GM19328 (cell line): ENCODE measurements around the gene SEC61A2.
A peak's percentile ranks its signal among the peaks of the same experiment; 100 is the strongest.

Experiments used
- ATAC-seq: cut with Tn5 transposase; IDR thresholded peaks from one replicate; pipeline ENCODE4 v1.9.1; 2021; ENCODE audit warnings: mild to moderate bottlenecking, moderate library complexity; ENCODE audit not compliant: unreplicated experiment

The SEC61A2 gene

DNA sequence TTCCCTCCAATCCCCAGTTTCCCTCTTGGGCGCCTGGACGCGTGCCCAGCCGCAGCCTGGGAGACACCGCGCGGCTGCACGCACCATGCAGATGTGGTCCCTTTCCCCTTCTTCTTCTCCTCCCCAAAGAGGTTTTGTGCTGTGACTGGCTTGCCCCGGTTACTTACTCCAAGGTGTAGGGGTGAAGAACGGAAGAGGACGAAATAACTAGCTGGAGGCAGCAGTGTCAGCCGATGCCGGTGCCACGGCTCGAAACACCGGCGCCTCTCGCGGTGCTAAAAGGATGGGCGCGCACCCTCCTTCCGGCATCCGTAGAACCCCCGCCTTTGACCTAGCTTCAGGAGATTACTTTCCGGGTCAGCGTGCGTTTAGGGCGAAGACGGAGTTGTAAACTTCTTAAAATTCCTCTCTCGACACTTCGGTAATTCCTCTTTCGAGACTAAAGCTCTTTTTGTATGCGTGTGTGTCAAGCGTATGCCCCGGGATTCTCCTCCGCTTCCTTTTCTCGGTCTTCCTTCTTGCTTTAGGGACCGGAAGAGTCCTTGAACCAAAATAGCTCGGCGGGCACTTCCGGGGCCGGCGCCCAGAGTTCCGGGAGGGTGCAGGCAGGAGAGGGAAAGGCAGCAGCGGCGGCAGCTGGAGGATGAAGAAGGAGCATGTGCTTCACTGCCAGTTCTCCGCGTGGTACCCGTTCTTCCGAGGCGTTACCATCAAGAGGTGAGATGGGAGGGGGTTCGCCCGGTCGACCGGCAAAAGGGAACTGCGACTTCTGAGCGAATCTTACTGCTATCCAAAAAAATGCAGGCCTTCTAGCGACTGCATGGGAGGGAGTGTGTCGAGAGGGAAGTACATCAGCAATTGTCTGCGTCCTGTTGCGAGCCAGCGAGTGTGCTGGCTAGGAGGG lies 66.4 kb downstream of the SEC61A2 start, which contains the start of the genes CDC123 and NUDT5:
CDC123 (plus strand) TSS at position 586 of the 904 bp plus-strand sequence; CDS start at position 644, 58 bp downstream.
NUDT5 (minus strand) TSS at position 289 of the 904 bp plus-strand sequence. CDS start 9,600 bp downstream, outside the sequence.
- peak; percentile 87 for ATAC-seq

DNA sequence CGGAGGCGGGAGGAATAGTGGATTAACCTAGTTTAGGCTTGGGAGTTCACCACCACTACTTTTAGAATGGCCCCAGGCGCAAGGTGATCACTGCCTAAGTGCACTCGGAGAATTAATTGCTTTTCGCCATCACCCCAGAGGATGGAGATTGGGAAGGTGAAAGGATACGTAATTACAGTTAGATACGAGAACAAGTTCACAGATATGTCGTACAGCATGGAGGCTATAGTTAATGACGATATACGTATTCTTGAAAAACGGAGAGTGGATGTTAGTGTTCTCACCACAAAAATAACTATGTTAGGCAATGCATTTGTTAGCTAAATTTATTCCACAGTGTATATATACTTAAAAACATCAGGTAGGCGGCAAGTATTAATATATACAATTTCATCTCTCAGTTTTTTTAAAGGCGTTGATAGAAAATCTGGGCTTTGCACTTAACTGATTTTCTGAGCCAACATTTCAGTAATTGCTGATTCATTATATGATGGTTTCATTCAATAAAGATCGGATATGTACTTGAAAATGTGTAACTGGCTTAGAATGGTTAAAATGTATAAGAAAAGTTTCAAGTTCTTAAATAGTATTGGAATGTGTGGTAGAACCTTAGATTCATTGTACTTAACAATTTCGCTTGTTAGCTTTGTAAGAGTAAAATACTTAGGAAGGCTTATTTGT lies 67.2 kb downstream of the SEC61A2 start:
- no peak for ATAC-seq

DNA sequence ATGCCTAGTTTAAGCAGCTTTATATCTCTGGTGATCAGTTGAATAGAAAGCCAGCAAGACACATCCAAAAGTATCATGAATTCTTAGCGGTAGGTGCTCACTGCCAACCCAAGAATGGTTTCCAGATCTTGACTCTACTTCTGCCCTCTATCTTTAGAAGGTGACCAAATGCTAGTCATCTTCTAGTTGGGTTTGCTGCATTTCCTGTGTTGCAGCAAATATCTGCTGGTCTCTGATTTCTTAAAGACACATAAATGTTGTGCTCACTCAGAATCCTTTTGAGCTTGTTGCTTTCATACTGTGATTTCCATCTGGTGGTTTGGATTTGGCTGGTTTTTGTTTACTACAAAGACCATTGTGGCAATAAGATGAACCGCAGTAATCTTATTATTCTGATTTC lies 68.7 kb downstream of the SEC61A2 start:
- no peak for ATAC-seq

DNA sequence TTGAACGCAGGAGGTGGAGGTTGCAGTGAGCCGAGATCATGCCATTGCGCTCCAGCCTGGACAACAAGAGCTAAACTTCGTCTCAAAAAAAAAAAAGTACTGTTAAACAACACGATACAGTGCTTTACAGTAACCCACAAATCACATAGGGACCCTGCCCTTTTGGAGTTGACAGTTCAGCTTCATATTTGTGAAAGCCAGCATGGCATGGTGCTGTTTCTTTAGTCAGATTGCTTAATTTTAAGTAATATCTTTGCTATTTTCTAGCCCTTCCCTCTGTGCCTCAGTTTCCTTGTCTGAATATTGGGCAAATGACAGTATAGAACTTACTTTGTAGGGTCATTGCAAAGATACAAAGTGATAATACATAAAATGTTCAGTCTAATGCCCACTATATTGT lies 71.4 kb downstream of the SEC61A2 start:
- ATAC-seq = no peak

DNA sequence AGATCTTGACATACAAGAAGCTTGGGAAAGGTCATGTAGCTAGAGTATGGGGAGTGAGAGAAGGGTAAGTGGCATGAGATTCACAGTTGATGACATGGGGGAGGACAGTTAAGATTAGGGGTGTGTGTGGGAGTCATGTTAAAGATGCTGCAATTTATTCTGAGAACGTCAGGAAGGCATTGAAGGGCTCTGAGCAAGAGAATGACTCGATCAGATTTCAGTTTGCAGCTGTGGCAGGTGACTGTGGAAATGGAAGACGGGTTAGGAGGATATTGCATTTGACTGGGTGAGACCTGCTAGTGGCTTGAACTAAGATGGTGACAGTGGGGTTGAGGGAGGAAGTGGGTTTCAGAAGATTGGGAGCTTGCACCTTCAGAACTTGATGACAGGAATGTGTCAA lies 72.1 kb downstream of the SEC61A2 start:
- no peak for ATAC-seq

DNA sequence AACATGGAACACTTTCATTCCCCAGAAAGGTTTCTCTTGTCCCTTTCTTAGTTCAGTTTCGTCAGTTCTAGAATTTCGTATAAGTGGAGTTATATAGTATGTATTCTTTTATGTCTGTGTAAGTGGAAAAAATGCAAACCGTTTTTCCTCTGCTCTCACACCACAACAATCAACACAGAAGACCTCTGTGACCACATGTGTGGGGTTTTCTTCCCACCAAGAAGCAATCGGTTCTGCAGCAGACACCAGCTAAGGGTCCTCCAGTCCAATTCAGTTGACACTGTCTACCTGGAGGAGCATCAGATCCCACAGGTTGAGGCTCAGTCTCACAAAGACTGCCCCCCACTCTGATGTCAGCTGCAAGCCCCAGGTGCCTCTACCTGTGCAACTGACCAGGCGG lies 72.7 kb downstream of the SEC61A2 start:
- no peak for ATAC-seq

DNA sequence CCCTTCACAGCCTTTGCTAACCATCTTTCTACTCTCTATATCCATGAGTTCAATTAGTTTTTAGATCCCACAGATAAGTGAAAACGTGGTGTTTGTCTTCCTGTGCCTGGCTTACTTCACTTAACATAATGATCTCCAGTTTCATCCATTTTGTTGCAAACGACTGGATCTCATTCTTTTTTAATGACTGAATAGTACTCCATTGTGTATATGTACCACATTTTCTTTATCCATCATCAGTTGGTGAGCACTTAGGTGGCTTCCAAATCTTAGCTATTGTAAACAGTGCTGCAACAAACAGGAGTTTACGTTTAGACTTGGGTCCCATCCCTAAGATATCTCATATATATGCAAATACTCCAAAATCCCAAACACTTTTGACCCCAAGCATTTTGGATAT lies 75.6 kb downstream of the SEC61A2 start:
- ATAC-seq = no peak

DNA sequence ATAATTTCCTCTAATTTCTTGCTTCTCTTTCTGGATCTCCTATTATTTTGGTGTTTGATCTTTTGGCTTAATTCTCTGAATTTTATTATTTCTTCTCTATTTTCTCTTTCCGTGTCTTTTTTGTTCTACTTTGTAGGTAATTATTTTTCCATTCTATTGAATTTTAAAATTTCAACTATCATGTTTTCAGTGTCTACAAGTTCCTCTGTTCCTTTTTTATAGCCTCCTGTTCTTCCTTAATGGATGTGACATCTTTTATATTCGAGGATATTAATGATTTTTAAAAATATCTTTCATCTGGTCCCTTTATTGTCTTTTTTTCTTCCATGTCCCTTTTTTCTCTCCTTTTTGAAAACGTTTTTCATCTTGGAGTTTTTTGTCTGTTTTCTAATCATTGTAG lies 77.6 kb downstream of the SEC61A2 start:
- ATAC-seq = no peak

DNA sequence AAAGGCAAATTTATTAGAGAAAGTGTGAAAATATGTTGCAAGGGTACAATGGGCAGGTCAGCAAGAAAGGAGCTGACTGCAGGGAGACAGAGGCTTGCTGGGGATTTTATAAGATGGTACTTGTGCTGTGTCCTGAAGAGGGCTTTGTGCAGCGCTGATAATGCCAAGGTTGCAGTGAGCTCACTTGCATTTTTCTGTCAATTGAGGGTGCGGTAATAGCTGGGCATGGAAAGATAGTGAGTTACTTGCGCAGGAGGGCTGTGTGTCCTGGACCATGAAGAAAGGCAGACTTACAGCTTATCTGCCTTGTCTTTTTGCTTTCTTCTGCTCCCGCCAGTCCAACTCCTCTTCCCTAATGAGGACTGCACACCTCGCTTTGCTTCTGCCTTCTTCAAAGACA lies 79.0 kb downstream of the SEC61A2 start:
- ATAC-seq = no peak

DNA sequence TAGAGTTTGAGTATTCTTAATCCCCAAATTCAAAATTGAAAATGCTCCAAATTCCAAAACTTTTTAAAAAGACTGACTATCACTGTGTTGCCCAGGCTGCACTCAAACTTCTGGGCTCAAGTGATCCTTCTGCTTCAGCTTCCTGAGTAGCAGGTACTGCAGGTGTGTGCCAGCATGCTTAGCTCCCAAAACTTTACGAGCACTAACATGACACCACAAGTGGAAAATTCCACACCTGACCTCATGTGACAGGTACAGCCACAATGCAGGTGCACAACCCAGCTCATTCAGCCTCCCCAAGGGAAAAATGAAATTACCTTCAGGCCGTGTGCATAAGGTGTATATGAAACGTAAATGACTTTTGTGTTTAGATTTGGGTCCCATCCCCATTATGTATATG lies 83.0 kb downstream of the SEC61A2 start:
- no peak for ATAC-seq

DNA sequence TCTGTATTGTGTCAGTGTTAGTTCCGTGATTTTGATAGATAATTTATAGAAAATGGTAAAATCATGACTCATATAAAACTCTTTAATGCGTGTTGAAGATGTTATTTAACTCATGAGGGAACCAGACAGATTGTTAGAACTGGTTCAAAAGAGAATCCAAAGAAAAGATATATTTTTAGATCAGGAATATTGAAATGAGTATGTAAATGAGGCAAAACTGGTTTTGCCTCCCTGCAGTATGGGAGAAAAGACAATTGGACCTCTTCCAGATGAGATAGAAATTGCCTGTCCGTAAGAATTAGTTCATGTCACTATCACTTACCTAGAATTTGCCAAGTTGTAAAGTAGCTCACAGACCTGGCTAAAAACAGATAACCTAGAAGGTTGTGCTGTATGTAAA lies 84.1 kb downstream of the SEC61A2 start:
- ATAC-seq = no peak

DNA sequence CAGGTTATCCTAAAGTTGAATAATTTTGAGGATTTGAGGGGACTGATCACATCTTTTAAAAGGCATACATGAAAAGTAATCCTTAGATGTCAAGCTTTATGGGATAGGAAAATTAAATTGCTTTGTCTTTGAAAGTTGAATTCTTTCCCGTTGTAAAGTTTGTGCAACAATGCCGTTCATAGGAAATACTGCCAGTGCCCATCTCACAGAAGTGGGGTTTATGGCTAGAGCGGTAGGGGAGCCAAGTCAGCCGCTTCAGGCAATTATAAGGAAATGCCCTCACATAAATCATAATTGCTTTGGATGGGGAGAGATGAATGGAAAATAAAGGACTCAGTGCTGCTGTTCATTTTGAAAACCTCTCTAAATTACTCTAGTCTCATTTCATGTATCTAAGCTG lies 84.6 kb downstream of the SEC61A2 start:
- ATAC-seq = no peak

DNA sequence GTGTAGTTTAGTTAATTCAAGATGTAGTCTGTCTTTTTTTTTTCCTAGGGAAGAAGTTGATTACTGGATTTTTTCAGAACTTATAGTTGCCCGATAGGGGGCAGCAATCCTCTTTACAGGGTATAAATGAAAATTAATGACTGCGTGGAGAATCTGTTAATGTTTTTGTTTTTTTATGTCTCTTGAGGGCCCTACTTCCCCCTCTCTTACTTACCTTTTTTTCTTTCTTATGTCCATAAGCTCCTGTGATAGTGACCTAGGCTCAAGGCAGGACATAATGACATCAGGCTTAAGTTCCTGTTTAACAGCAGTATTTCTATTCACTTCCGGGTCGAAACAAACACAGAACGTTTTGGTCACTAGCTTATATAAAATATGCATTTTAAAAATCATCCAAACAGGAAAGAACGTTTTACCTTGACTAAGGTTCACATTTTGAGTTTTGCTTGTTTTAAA lies 85.3 kb downstream of the SEC61A2 start:
- no peak for ATAC-seq
